HCEC 1CT (cell line): ENCODE results near the gene ANGPTL4.
"Not testable (repeated sequence)": the region's sequence is repeated elsewhere in the genome, so short reads cannot be mapped to it uniquely, and the experiment has no call there.

Experiments
- DNase-seq: peaks from one replicate; pipeline ENCODE4 v3.0.0-alpha.2; 2017

ANGPTL4 gene

GRCh38 chr19:8366121-8366581, 2.2 kb downstream of the ANGPTL4 start:
- DNase-seq: no peak

GRCh38 chr19:8366961-8367326, 3.0 kb downstream of the ANGPTL4 start:
- peak; percentile 11 for DNase-seq

- peak; percentile 91 for DNase-seq
Measured at GRCh38 chr19:8367327-8368001, 3.5 kb downstream of the ANGPTL4 start.

- DNase-seq: no peak
Measured at GRCh38 chr19:8370176-8371010, 6.4 kb downstream of the ANGPTL4 start.

- DNase-seq: no peak
Measured at GRCh38 chr19:8371011-8371804, 7.3 kb downstream of the ANGPTL4 start.

- DNase-seq: no peak
Measured at GRCh38 chr19:8373867-8374813, 10.2 kb downstream of the ANGPTL4 start.

- not testable (repeated sequence) for DNase-seq
Measured at GRCh38 chr19:8375766-8376165, 11.8 kb downstream of the ANGPTL4 start.

- DNase-seq: not testable (repeated sequence)
Measured at GRCh38 chr19:8376373-8376974, 12.5 kb downstream of the ANGPTL4 start.

- no peak for DNase-seq
Measured at GRCh38 chr19:8377598-8377997, 13.6 kb downstream of the ANGPTL4 start.

GRCh38 chr19:8379156-8379891, 15.4 kb downstream of the ANGPTL4 start:
- not testable (repeated sequence) for DNase-seq

- DNase-seq: not testable (repeated sequence)
Measured at GRCh38 chr19:8384569-8384968, 20.6 kb downstream of the ANGPTL4 start.

GRCh38 chr19:8385103-8385502, 21.1 kb downstream of the ANGPTL4 start:
- not testable (repeated sequence) for DNase-seq

- DNase-seq: not testable (repeated sequence)
Measured at GRCh38 chr19:8385566-8385965, 21.6 kb downstream of the ANGPTL4 start.

- not testable (repeated sequence) for DNase-seq
Measured at GRCh38 chr19:8386419-8386818, 22.5 kb downstream of the ANGPTL4 start.

- no peak for DNase-seq
Measured at GRCh38 chr19:8386990-8387389, 23.0 kb downstream of the ANGPTL4 start.

- no peak for DNase-seq
Measured at GRCh38 chr19:8387688-8388611, 24.0 kb downstream of the ANGPTL4 start.

- no peak for DNase-seq
Measured at GRCh38 chr19:8388612-8388958, 24.6 kb downstream of the ANGPTL4 start.

GRCh38 chr19:8389891-8390616, 26.1 kb downstream of the ANGPTL4 start, which contains the start of gene RAB11B:
Gene RAB11B, plus strand, starts transcription at chr19:8390360. Its CDS starts 57 bp downstream, at chr19:8390417.
- peak; percentile 100 for DNase-seq

GRCh38 chr19:8390617-8390981, 26.6 kb downstream of the ANGPTL4 start:
- DNase-seq: peak; percentile 88
